Loucy (cell line): Measurements from ENCODE around the gene RAD51B.

Experiments
- H2AFZ ChIP-seq: fragments of 200-600 bp; sonication (generic); 2 replicates; pipeline ENCODE4 v1.6.0; 2016; ENCODE audit warnings: antibody characterized with exemption, mild to moderate bottlenecking, low read length, moderate library complexity
- H3F3A ChIP-seq: fragments of 200-600 bp; 2 replicates; pipeline ENCODE4 v1.6.0; 2016; ENCODE audit warnings: antibody characterized with exemption, low read depth, mild to moderate bottlenecking
- H3K27me3 ChIP-seq: fragments of 200-600 bp; sonication (generic); 2 replicates; pipeline ENCODE4 v1.6.1; 2014; ENCODE audit warnings: low read length, mild to moderate bottlenecking; ENCODE audit not compliant: insufficient read depth, poor library complexity, severe bottlenecking
- H3K36me3 ChIP-seq: fragments of 200-600 bp; sonication (generic); 2 replicates; pipeline ENCODE4 v1.6.1; 2016; ENCODE audit warnings: low read length; ENCODE audit not compliant: insufficient read depth
- H3K4me1 ChIP-seq: fragments of 200-600 bp; sonication (generic); 2 replicates; pipeline ENCODE4 v1.5.1; 2014; ENCODE audit warnings: low read length, mild to moderate bottlenecking; ENCODE audit not compliant: insufficient read depth, poor library complexity, severe bottlenecking
- H3K4me2 ChIP-seq: fragments of 200-600 bp; sonication (generic); 2 replicates; pipeline ENCODE4 v1.6.0; 2014; ENCODE audit warnings: antibody characterized with exemption, low read length, low read depth, mild to moderate bottlenecking; ENCODE audit not compliant: poor library complexity, severe bottlenecking
- H3K4me3 ChIP-seq: fragments of 200-600 bp; sonication (generic); 2 replicates; pipeline ENCODE4 v1.5.1; 2014; ENCODE audit warnings: low read length, mild to moderate bottlenecking, mixed read lengths; ENCODE audit not compliant: poor library complexity, severe bottlenecking
- H3K79me2 ChIP-seq: fragments of 200-600 bp; sonication (generic); 2 replicates; pipeline ENCODE4 v1.6.1; 2014; ENCODE audit warnings: low read length; ENCODE audit not compliant: insufficient read depth
- H3K9ac ChIP-seq: fragments of 200-600 bp; sonication (generic); 2 replicates; pipeline ENCODE4 v1.6.0; 2014; ENCODE audit warnings: mild to moderate bottlenecking, low read depth, low read length, moderate library complexity; ENCODE audit not compliant: poor library complexity, severe bottlenecking
- H3K9me2 ChIP-seq: fragments of 200-600 bp; sonication (generic); replicated peaks from 2 replicates; pipeline ENCODE4 v1.6.1; 2016; ENCODE audit warnings: low read depth, low read length, mixed read lengths
- H3K9me3 ChIP-seq: fragments of 200-600 bp; sonication (generic); 2 replicates; pipeline ENCODE4 v1.6.1; 2014; ENCODE audit warnings: mild to moderate bottlenecking, antibody characterized with exemption, low read length, low read depth; ENCODE audit not compliant: insufficient read depth
- H4K20me1 ChIP-seq: fragments of 200-600 bp; sonication (generic); 2 replicates; pipeline ENCODE4 v1.6.0; 2014; ENCODE audit warnings: antibody characterized with exemption, low read length, mild to moderate bottlenecking; ENCODE audit not compliant: insufficient read depth, poor library complexity, severe bottlenecking
- EZH2phosphoT487 ChIP-seq: fragments of 200-600 bp; IDR thresholded peaks from 2 replicates; pipeline ENCODE4 v1.6.1; 2018; ENCODE audit warnings: antibody characterized with exemption, mild to moderate bottlenecking, moderate library complexity, borderline replicate concordance
- TF ChIP-seq, protein P1 (sequence below): fragments of 200-600 bp; sonication (generic); conservative IDR thresholded peaks from 2 replicates; pipeline ENCODE4 v1.5.1; 2014; ENCODE audit warnings: mild to moderate bottlenecking, antibody characterized with exemption, low read length

RAD51B gene

DNA sequence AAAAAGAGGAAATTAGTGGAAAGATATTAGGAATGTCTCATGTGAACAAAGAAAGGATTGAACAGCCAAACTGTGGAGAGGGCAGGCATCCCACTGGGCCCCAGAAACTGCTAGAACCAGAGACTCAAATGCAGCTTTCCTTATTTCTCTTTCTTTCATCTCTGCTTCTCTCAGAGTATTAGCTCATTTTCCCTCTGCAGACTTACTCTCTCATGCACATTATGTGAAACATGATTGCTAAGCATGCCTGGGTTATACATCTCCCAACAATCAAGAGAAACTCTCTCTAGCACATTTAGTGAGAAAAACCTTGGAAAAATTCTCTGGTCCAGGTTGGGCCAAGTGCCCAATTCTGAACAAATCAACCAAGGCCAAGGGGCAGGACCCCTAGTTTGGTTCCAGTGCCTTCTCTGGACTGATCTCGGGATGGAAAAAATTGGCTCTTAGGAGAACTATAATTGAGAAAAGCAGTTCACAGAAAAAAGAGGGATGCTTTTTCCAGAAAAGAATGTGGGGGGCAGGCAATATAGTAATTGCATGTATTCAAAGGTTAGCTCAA, 313.1 kb downstream of the RAD51B start:
- Histone ChIP-seq H3K4me2 (no peak overlapping the region), H3F3A (no peaks in the 10 kb centered on the region), H3K9me2 (no peaks in the 10 kb centered on the region), H3K9ac (no peak overlapping the region), H3K4me3 (no peak overlapping the region), H2AFZ (no peak overlapping the region), H3K79me2 (no peaks in the 10 kb centered on the region), H4K20me1 (no peaks in the 10 kb centered on the region), H3K27me3 (no peaks in the 10 kb centered on the region), H3K9me3 (no peaks in the 10 kb centered on the region), H3K4me1 (peaks cover 7% of the 10 kb centered on the region), H3K36me3 (no peaks in the 10 kb centered on the region)
- TF ChIP-seq EZH2phosphoT487, result no peak
- TF ChIP-seq, protein P1, sequence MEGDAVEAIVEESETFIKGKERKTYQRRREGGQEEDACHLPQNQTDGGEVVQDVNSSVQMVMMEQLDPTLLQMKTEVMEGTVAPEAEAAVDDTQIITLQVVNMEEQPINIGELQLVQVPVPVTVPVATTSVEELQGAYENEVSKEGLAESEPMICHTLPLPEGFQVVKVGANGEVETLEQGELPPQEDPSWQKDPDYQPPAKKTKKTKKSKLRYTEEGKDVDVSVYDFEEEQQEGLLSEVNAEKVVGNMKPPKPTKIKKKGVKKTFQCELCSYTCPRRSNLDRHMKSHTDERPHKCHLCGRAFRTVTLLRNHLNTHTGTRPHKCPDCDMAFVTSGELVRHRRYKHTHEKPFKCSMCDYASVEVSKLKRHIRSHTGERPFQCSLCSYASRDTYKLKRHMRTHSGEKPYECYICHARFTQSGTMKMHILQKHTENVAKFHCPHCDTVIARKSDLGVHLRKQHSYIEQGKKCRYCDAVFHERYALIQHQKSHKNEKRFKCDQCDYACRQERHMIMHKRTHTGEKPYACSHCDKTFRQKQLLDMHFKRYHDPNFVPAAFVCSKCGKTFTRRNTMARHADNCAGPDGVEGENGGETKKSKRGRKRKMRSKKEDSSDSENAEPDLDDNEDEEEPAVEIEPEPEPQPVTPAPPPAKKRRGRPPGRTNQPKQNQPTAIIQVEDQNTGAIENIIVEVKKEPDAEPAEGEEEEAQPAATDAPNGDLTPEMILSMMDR, result no peak

- TF ChIP-seq, protein P1, result no peak
- no peak for TF ChIP-seq EZH2phosphoT487
Observed at GRCh38 chr14:68133856-68134255, 314.3 kb downstream of the RAD51B start.

GRCh38 chr14:68135028-68135427, 315.4 kb downstream of the RAD51B start:
- Histone ChIP-seq H3K4me2 (no peak overlapping the region), H3K27me3 (no peaks in the 10 kb centered on the region)
- TF ChIP-seq, protein P1, result no peak
- no peak for TF ChIP-seq EZH2phosphoT487

More at GRCh38 chr14:68133856-68134255, 314.3 kb downstream of the RAD51B start:
- no peak overlapping the region for H3K4me2 ChIP-seq
- no peaks in the 10 kb centered on the region for H3K9me3 ChIP-seq
- H3K79me2 ChIP-seq, result no peaks in the 10 kb centered on the region
- no peak overlapping the region for H3K9ac ChIP-seq
- H4K20me1 ChIP-seq, result no peaks in the 10 kb centered on the region
- H3K4me3 ChIP-seq, result no peak overlapping the region
- no peaks in the 10 kb centered on the region for H3F3A ChIP-seq
- peaks cover 19% of the 10 kb centered on the region for H3K4me1 ChIP-seq
- no peaks in the 10 kb centered on the region for H3K27me3 ChIP-seq
- no peaks in the 10 kb centered on the region for H3K9me2 ChIP-seq
- no peak overlapping the region for H2AFZ ChIP-seq
- no peaks in the 10 kb centered on the region for H3K36me3 ChIP-seq

More at GRCh38 chr14:68135028-68135427, 315.4 kb downstream of the RAD51B start:
- no peak overlapping the region for H3K4me3 ChIP-seq
- H3K79me2 ChIP-seq, result no peaks in the 10 kb centered on the region
- no peak overlapping the region for H3K9ac ChIP-seq
- no peaks in the 10 kb centered on the region for H3K36me3 ChIP-seq
- H2AFZ ChIP-seq, result no peak overlapping the region
- no peaks in the 10 kb centered on the region for H3K9me3 ChIP-seq
- H3K9me2 ChIP-seq, result no peaks in the 10 kb centered on the region
- no peaks in the 10 kb centered on the region for H3F3A ChIP-seq
- H3K4me1 ChIP-seq, result peaks cover 26% of the 10 kb centered on the region
- no peaks in the 10 kb centered on the region for H4K20me1 ChIP-seq
